CD4-positive, alpha-beta T cell treated with Interleukin-1 beta for 1 hour (primary cell): Measurements from ENCODE around the gene ZNF350.
A peak's percentile ranks its signal among the peaks of the same experiment; 100 is the strongest.
"Not testable (repeated sequence)": the region's sequence is repeated elsewhere in the genome, so short reads cannot be mapped to it uniquely, and the experiment has no call there.

ENCODE experiments used
- DNase-seq, 2 donors: peaks; one replicate each; pipeline ENCODE4 v3.0.0-alpha.2; 2020 to 2022

The ZNF350 gene

DNA sequence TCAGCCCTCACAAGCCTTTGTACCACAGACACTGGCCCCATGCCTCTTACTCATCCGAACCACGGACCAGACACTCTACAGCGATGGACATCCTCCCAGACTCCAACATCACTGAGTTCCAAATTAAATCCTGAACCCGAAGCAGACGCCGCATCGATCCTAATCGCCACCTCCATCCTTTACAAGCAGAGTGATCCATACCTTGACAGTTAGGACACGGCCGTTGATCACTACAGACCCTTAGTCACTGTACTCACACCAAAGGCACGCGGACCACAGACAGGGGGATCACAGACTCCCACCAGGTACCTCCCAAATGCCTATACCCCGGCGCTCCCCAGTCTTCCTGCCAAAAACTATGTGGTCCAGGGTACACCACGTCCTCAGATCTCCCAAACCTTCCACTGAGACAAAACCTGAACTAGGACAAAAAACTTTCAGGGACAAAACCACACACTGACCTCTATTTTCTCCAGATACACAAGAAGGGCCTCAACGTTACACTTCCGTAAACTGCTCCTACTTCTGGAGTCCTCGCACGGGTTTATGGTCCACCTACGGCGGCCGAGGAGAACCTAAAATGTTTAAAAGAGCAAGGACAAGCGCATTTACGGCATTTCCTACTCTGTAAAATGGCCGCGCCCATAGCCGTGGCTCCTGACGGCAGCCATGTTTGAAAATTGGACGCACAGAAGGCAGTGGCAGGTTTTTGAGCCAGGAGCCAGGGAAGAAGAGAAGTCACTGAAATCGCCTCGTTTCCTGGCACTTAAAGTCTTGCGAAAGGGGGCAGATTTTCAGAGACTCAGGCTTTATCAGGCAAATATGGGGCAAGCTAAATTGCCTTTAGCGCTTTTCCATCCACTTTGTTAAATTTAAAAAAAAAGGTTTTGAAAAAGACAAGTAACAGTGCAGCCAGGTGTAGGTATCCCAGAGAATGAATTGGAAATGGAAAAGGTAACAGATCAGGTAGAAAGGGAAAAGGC is at the start of gene ZNF350:
Gene ZNF350, minus strand, starts transcription at position 532 of the 983 bp plus-strand sequence. CDS start 12,480 bp downstream, outside the sequence.
- DNase-seq: peak; percentile 92 to 94

DNA sequence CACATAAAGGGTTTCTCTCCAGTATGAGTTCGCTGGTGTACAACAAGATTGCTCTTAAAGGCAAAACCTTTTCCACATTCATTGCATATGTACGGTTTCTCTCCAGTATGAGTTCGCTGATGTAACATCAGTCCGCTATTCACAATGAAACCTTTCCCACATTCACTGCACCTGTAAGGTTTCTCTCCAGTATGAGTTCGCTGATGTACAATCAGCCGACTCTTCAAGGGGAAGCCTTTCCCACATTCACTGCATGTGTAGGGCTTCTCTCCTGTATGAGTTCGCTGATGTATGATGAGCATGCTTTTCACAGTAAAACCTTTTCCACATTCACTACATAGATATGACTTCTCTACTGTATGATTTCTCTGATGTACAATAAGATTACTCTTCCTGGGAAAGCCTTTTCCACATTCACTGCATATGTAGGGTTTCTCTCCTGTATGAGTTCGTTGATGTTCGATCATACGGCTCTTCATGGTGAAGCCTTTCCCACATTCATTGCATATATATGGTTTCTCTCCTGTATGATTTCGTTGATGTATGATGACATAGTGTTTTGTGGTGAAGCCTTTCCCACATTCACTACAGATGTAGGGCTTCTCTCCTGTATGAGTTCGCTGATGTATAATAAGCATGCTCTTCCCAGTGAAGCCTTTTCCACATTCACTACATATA is 47.5 kb upstream of the ZNF350 start:
- DNase-seq: no peak

DNA sequence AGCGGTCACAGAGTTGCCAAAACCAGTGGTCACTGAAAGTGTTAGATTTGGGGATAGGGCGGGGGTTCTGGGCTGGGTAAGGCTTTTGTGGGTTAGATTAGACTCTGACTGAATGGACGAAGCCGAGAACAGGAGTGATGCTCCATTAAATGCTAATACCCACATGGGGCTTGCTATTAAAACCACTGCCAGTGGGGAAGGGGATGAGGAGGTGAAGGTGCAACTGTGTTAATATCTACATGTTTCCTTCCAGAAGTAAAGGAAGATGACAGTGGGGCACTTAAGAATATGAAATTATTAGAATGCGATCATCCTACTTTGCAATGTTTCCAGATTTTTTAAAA is 42.1 kb upstream of the ZNF350 start:
- no peak for DNase-seq

DNA sequence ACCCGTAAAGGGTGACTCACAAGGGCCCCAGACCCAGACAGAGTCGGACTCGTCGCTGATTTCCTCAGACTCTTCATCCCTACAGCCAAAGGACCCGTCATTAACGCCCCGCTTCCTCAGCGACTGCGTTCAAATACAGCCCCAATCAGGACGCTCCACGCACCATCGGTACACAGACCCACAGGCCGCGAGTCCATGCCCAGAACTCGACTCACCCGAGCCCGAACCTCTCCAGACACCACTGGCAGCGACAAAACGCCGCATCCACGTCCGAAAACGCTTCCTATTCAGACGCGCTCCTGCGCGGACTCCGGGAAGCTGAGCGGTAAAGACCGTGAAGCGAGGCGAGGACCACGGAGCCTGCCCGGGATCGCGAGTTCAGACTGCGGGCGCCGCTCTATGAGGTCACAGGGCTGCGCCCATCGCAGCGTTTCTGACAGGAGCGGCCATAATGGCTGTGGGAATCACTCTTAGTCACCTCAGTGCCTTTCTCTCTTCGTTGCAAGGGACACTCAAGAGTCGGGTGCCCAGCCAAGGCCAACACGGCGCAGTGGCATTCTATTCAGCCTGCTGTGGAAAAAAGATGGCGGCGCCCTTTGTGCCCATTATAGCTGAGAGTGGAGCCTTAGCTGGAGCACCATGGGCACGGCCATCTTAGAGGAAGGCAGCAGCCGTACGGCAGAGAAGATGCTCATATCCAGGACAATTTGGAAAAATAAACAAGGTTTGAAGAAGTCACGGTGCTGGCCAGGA is 41.6 kb upstream of the ZNF350 start, which contains the start of gene ZNF614:
Gene ZNF614, minus strand, starts transcription at position 353 of the 753 bp plus-strand sequence. CDS start 2,634 bp downstream, outside the sequence.
- DNase-seq: peak; percentile 83 to 85

DNA sequence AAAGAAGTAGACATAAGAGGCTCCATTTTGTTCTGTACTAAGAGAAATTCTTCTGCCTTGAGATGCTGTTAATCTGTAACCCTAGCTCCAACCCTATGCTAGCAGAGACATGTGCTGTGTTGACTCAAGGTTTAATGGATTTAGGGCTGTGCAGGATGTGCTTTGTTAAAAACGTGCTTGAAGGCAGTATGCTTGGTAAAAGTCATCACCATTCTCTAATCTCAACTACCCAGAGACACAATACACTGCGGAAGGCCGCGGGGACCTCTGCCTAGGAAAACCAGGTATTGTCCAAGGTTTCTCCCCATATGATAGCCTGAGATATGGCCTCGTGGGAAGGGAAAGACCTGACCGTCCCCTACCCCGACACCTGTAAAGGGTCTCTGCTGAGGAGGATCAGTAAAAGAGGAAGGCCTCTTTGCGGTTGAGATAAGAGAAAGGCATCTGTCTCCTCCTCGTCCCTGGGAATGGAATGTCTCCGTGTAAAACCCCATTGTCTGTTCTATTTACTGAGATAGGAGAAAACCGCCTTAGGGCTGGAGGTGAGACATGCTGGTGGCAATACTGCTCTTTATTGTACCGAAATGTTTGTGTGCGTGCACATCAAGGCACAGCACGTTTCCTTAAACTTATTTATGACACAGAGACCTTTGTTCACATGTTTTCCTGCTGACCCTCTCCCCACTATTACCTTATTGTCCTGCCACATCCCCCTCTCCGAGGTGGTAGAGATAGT is 39.8 kb upstream of the ZNF350 start:
- DNase-seq: not testable (repeated sequence)

DNA sequence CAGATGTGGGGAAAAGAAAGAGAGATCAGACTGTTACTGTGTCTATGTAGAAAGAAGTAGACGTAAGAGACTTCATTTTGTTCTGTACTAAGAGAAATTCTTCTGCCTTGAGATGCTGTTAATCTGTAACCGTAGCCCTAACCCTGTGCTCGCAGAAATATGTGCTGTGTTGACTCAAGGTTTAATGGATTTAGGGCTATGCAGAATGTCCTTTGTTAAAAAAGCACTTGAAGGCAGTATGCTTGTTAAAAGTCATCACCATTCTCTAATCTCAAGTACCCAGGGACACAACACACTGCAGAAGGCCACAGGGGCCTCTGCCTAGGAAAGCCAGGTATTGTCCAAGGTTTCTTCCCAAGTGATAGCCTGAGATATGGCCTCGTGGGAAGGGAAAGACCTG is 37.8 kb upstream of the ZNF350 start:
- DNase-seq: not testable (repeated sequence)

DNA sequence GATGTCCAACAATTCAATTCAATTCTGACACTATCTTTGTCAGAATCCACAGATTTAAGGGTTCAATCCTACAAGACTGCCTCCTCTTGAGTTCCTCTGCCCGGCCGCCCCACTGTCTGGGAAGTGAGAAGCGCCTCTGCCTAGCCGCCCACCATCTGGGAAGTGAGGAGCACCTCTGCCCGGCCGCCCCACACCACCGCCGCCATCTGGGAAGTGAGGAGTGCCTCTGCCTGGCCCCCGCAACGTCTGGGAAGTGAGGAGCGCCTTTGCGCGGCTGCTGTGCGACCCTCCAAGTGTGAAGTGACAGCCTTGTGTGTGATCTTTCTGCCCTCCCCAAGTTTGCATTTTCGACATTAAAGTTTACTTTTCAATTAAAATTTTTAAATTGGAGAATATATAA is 35.6 kb upstream of the ZNF350 start:
- no peak for DNase-seq

DNA sequence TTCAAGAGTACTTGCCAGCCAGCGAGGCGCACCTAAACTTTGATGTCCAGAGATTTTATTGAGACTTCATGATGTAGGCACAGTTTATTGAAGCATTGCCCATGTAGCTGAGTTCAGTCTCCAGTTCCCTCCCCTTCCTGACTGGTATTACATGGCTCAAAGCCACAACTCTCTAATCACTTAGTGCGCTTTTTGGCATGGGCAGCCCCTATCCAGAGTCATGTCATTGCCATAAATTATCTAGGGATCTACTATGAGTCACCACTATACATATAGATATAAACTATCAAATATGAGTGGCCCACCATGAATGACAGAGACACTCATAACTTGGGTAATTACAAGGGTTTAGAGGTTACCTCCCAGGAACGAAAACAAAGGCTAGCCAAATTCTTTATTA is 33.9 kb upstream of the ZNF350 start:
- DNase-seq: no peak

DNA sequence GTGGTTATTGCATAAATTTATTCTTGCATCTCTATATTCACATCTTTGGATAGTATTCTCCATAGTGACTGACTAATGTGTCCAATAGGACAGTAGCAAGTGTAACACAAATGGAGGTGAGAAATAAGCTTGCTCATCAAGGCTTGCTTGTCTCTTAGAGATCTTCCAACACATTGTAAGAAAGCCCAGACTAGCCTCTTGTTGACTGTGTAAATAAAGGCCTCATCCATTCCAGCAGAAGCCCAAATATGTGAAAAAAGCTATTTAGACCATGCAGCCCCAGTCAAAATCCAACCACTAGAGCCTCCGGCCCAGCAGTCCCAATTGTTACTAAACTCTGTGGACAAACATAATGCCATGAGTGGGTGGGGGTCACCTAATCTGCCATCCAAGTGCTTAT is 24.0 kb upstream of the ZNF350 start:
- no peak for DNase-seq

DNA sequence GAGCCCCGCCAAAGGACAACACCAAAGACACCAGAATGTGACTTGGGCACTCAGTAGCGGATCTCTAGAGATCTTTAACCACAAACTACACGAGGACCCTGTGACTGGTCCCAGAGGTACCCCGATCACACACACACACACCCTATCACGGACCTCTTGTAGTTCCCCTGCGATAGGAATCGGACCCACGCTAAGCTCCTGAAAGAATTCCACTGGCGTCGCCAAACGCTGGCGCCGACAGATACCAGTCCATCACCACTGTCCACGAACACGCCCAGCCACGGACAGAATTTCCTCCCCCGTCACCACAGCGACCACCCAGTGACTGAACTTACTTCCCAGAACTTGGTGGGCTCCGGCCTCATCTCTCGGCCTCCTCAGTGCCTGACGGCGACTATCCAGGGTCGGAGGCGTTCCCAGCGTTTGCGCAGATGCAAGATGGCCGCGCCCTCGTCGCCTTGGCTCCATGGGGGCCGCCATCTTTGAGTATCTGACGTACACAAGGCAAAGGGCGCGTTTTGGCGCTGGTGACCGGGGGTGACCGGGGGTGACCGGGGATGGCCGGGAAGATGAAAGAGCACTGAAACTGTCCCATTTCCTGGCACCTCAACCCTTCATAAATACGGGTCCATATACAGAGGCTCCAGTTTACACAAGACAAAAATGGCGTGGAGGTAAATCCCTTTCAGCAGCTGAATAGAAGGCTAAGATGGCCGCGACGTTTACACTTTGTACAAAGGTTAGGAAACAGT is 21.3 kb upstream of the ZNF350 start, which contains the start of gene ZNF615:
Gene ZNF615, minus strand, starts transcription at position 406 of the 752 bp plus-strand sequence. CDS start 4,500 bp downstream, outside the sequence.
- DNase-seq: peak; percentile 84 to 89

DNA sequence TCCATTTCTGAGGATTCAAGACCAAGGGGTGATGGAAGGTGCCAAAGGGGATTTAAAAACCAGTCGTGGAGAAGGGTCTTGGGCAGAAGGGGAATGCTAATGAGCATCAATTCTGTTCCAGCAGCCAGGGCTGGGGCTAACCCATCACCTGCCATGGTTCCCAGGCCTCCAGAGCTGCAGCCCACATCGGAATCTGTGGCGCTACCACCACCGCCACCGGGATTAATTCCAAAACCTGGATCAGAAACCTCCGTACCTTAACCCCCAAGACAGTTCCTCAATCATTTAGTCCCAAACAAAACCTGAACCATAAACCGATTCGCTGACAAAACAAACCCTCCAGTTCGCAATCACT is 20.8 kb upstream of the ZNF350 start:
- no peak for DNase-seq

DNA sequence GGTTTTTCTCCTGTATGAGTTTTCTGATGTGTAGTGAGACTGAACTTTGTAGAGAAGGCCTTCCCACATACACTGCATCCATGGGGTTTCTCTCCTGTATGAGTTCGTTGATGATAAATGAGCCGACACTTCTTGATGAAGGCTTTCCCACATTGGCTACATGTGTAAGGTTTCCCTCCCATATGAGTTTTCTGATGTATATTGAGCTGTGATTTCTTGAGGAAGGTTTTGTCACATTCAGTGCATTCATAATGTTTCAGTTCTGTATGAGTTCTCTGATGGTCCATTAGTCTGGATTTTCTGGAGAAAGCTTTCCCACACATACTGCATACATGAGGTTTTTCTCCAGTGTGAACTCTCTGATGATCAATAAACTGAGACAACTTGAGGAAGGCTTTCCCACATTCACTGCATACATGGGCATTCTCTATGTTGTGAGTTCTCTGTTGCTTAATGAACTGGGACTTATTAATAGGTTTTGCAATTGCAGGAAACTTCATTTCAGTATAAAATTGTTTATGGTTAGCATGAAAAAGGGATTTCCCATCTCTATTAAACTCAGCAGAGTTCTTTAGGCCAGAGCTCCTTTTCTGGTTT is 7.5 kb upstream of the ZNF350 start:
- DNase-seq: no peak

DNA sequence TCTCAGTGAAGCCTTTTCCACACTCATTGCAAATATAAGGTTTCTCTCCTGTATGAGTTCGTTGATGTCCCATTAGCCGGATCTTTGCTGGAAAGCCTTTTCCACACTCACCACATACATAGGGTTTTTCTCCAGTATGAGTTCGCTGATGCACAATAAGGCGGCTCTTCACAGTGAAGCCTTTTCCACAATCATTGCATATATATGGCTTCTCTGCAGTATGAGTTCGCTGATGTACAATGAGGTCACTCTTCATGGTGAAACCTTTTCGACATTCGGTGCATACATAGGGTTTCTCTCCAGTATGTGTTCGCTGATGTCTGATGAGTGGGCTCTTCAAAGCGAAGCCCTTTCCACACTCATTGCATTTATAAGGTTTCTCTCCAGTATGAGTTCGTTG is 6.8 kb upstream of the ZNF350 start:
- no peak for DNase-seq

DNA sequence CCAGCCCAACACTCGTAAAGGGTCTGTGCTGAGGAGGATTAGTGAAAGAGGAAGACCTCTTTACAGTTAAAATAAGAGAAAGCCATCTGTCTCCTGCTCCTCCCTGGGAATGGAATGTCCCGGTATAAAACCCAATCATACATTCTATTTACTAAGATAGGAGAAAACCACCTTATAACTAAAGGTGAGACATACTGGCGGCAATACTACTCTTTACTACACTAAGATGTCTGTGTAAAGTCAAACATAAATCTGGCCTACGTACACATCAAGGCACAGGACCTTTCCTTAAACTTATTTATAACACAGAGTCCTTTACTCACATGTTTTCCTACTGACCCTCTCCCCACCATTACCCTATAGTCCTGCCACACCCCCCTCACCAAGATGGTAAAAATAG is 3.3 kb downstream of the ZNF350 start:
- DNase-seq: no peak

DNA sequence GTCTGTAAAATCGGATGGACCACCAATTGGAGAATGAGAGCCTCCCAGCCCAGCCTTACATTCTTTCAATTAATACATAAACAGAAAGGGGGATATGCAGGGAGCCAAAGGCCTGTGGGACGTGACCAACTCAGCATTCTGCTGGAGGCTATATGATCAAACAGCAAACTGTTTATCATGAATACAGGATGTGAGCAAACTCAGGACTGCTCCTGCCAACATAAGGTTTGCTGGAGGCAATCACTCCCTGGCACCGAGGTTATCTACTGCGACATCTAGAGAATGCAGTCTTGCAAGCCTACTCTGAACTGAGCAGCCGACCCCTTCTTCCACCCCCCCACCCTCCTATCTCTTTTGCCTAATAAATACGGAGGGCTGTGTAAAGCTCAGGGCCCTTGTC is 5.7 kb downstream of the ZNF350 start:
- not testable (repeated sequence) for DNase-seq

DNA sequence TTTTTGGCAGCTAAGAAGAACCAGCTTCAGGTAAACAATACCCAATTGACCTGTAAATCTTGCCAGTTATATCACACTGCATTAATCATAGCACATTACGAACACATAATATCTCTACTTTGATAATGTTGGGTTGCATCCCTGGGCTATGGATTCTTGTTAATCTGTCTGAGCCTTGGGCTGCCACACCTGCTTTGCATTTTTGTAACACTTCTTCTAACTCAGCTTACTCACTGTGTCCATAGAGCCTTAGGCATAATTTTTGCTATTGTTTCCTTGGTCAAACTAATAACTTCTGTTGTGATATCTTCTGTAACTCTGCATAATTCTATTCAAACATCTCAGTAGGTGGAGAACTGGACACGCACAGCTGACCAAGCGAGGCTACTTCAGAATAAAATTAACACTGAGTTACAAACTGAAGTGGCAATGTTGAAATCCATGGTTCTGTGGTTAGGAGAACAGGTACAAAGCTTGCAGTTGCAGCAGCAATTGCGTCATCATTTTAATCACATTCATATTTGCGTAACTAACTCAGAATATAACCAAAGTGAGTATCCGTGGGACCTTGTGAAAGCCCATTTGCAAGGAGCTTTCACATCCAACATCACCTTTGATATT is 6.4 kb downstream of the ZNF350 start:
- no peak for DNase-seq

DNA sequence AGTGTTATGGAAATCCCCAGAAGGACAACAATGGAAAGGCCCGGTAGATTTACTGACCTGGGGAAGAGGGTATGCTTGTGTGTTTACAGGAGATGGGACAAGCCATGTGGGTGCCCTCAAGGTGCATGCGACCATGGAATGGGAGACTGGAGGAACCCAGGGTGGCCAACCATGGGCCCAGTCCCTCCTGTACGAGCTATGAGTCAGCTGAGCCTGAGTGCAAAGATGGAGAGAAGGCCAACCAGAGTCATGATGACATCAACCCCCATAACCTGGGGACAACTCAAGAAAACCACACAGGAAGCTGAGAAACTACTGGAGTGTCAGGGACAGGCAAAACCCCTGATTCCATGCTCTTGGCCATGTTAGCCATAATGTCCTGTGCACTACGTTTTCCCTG is 7.8 kb downstream of the ZNF350 start:
- DNase-seq: no peak

DNA sequence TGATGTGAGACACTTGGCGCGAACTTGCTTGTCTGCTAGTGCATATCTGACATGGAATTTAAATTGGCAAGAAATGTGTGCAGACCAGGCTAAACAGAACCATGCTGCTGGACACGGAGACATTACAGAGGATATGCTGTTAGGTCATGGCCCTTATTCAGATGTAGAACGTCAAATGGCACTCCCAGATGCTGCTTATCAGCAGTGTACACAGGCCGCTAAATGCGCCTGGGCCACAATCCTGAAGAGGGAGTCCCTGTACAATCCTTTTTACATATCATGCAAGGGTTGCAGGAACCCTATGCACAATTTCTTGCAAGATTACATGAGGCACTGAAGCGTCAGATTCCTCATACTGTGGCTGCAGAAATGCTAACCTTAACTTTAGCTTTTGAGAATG is 9.3 kb downstream of the ZNF350 start:
- DNase-seq: no peak

DNA sequence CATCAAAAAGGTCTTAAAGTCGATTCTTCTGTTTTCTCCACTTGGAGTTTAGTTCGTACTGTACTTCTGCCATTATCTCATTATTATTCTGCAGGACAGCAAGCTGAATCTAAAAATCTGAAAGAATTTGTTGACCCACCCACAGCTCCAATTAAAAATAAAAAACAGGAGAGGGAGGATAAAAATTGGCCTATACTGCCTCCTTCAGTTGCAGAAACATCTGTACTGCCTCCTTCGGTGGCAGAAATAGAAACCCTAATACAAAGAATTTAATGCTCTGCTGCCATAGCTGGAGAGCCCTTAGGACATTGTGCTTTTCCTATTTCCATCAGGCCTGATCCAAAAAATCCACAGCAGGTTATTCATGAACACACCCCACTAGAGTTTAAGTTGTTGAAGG is 9.8 kb downstream of the ZNF350 start:
- DNase-seq: no peak

DNA sequence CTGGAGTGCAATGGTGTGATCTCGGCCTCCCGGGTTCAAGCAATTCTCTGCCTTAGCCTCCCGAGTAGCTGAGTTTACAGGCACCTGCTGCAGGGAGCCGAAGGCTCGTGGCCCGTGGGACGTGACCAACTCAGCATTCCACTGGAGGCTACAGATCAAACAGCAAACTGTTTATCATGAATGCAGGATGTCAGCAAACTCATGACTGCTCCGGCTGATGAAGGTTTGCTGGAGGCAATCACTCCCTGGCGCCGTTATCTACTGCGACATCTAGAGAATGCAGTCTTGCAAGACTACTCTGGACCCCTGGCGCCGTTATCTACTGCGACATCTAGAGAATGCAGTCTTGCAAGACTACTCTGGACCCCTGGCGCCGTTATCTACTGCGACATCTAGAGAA is 10.9 kb downstream of the ZNF350 start:
- not testable (repeated sequence) for DNase-seq

DNA sequence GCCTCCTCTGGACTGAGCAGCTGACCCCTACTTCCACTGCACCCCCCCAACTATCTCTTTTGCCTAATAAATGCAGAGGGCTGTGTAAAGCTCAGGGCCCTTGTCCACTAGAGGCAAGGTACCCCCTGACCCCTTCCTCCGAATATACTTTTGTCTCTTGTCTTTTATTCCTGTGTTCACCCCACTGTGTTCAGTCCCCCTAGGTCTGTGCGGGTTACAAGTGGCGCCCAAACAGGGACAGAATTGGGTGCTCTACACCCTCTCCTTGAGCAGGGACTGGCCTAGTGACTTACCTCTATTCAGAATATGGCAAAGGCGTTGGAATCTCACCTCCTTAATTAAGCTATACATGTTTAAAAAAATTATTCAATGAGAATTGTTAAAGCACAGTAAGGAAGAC is 15.0 kb downstream of the ZNF350 start:
- DNase-seq: peak in 1 of 2 donors; percentile 24
